Measurements from ENCODE around the gene CHST8.

Gene CHST8

DNA sequence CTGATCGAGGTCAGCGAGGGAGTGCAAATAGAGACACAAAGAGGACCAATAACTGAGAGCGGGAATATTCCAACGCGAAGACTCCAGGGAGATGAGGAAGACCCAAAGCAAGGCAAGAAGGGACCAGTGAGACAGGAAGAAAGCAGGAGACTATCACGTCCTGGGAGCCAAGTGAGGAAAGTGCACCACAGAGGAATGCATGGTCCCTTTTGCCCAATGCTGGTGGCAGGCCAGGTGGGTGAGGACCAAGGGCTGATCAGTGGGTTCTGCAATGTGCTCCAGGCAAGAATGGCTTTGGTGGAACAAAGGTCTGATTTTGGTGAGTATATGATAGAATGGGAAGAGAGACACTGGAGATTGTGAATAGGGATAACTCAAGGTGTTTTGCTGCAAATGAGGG lies 25.4 kb downstream of the CHST8 start:
- Histone ChIP-seq H3K36me3 (ENCODE audit: low read depth) (no peaks in the 10 kb centered on the region), H3K4me3 (ENCODE audit: severe bottlenecking) (no peak overlapping the region), H3K27me3 (ENCODE audit: insufficient read depth, poor library complexity, severe bottlenecking) (peaks cover 3% of the 10 kb centered on the region), H3K27ac (ENCODE audit: poor library complexity, severe bottlenecking) (no peak overlapping the region), H3K9me3 (ENCODE audit: severe bottlenecking) (no peaks in the 10 kb centered on the region), H3K4me1 (ENCODE audit: insufficient read depth, poor library complexity, severe bottlenecking) (no peaks in the 10 kb centered on the region)
- TF ChIP-seq, protein P1, sequence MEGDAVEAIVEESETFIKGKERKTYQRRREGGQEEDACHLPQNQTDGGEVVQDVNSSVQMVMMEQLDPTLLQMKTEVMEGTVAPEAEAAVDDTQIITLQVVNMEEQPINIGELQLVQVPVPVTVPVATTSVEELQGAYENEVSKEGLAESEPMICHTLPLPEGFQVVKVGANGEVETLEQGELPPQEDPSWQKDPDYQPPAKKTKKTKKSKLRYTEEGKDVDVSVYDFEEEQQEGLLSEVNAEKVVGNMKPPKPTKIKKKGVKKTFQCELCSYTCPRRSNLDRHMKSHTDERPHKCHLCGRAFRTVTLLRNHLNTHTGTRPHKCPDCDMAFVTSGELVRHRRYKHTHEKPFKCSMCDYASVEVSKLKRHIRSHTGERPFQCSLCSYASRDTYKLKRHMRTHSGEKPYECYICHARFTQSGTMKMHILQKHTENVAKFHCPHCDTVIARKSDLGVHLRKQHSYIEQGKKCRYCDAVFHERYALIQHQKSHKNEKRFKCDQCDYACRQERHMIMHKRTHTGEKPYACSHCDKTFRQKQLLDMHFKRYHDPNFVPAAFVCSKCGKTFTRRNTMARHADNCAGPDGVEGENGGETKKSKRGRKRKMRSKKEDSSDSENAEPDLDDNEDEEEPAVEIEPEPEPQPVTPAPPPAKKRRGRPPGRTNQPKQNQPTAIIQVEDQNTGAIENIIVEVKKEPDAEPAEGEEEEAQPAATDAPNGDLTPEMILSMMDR (IDR thresholded peaks at IDR 0.05; ENCODE audit: poor library complexity, severe bottlenecking): no peak
- ATAC-seq (ENCODE audit: low read depth): no peak
- DNase-seq (ENCODE audit: low spot score): no peak

- Histone ChIP-seq H3K36me3 (ENCODE audit: low read depth) (no peaks in the 10 kb centered on the region), H3K27ac (ENCODE audit: poor library complexity, severe bottlenecking) (no peak overlapping the region), H3K27me3 (ENCODE audit: insufficient read depth, poor library complexity, severe bottlenecking) (no peaks in the 10 kb centered on the region), H3K9me3 (ENCODE audit: severe bottlenecking) (no peaks in the 10 kb centered on the region), H3K4me3 (ENCODE audit: severe bottlenecking) (no peak overlapping the region), H3K4me1 (ENCODE audit: insufficient read depth, poor library complexity, severe bottlenecking) (no peaks in the 10 kb centered on the region)
- TF ChIP-seq, protein P1 (IDR thresholded peaks at IDR 0.05; ENCODE audit: poor library complexity, severe bottlenecking): no peak
- DNase-seq (ENCODE audit: low spot score) (no peak), ATAC-seq (ENCODE audit: low read depth) (no peak)
Measured at GRCh38 chr19:33649627-33650305, 28.0 kb downstream of the CHST8 start.

- Histone ChIP-seq H3K4me3 (ENCODE audit: severe bottlenecking) (no peak overlapping the region), H3K4me1 (ENCODE audit: insufficient read depth, poor library complexity, severe bottlenecking) (no peaks in the 10 kb centered on the region), H3K36me3 (ENCODE audit: low read depth) (no peaks in the 10 kb centered on the region), H3K9me3 (ENCODE audit: severe bottlenecking) (no peaks in the 10 kb centered on the region), H3K27ac (ENCODE audit: poor library complexity, severe bottlenecking) (no peak overlapping the region), H3K27me3 (ENCODE audit: insufficient read depth, poor library complexity, severe bottlenecking) (peaks cover 12% of the 10 kb centered on the region)
- no peak for ATAC-seq (ENCODE audit: low read depth)
- TF ChIP-seq, protein P1 (IDR thresholded peaks at IDR 0.05; ENCODE audit: poor library complexity, severe bottlenecking): no peak
- DNase-seq (ENCODE audit: low spot score): no peak
Measured at GRCh38 chr19:33653684-33654083, 31.9 kb downstream of the CHST8 start.

DNA sequence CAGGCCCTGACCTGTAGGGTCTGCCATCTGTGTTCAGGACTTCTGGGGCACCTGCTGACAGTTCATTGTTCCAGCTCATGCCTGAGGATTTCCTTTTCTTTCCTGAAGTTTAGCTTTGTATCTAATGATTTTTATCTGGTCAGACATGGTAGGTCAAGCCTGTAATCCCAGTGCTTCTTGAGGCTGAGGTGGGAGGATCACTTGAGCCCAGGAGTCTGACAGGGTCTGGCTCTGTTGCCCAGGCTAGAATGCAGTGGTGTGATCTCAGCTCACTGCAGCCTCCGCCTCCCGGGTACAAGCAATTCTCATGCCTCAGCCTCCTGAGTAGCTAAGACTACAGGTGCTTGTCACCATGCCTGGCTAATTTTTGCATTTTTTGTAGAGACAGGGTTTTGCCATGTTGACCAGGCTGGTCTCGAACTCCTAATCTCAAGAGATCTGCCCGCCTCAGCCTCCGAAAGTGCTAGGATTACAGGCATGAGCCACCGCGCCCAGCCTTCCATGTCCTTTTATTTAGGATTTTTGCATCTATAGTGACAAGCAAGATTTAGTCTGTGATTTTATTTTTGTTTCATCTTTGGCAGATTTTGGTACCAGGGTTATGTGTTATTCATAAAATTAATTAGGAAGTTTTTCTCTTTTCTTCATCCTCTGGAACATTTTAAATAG lies 33.2 kb downstream of the CHST8 start:
- Histone ChIP-seq H3K36me3 (ENCODE audit: low read depth) (no peaks in the 10 kb centered on the region), H3K4me3 (ENCODE audit: severe bottlenecking) (no peak overlapping the region), H3K27me3 (ENCODE audit: insufficient read depth, poor library complexity, severe bottlenecking) (peaks cover 12% of the 10 kb centered on the region), H3K4me1 (ENCODE audit: insufficient read depth, poor library complexity, severe bottlenecking) (no peaks in the 10 kb centered on the region), H3K9me3 (ENCODE audit: severe bottlenecking) (no peaks in the 10 kb centered on the region), H3K27ac (ENCODE audit: poor library complexity, severe bottlenecking) (no peak overlapping the region)
- TF ChIP-seq, protein P1 (IDR thresholded peaks at IDR 0.05; ENCODE audit: poor library complexity, severe bottlenecking): no peak
- DNase-seq (ENCODE audit: low spot score): no peak
- ATAC-seq (ENCODE audit: low read depth): no peak

DNA sequence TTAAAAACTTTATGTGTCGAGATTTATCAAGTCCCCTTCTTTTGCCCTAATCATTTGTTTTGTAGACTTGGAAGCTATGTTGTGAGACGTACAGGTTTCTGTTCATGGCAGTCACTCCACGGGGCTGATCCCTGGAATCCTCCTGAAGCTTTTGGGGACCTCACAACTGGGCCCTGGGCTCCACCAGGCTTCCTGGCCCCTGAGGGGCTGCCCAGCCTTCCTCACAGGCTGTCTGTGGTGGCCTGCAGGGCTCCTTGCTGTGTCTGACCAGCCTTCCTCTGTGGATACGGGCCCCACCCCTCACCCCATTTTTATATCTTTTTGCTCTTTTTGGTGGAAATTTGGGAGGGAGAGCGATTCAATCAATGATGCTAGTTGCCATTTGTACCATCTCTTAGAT lies 38.1 kb downstream of the CHST8 start:
- Histone ChIP-seq H3K27ac (ENCODE audit: poor library complexity, severe bottlenecking) (no peak overlapping the region), H3K4me1 (ENCODE audit: insufficient read depth, poor library complexity, severe bottlenecking) (no peaks in the 10 kb centered on the region), H3K27me3 (ENCODE audit: insufficient read depth, poor library complexity, severe bottlenecking) (peaks cover 12% of the 10 kb centered on the region), H3K36me3 (ENCODE audit: low read depth) (no peaks in the 10 kb centered on the region), H3K4me3 (ENCODE audit: severe bottlenecking) (no peak overlapping the region), H3K9me3 (ENCODE audit: severe bottlenecking) (no peaks in the 10 kb centered on the region)
- TF ChIP-seq, protein P1 (IDR thresholded peaks at IDR 0.05; ENCODE audit: poor library complexity, severe bottlenecking): no peak
- DNase-seq (ENCODE audit: low spot score) (no peak), ATAC-seq (ENCODE audit: low read depth) (no peak)

Data from RWPE2 (cell line).